Measurements from ENCODE around the gene BTBD9. TPM values are rescaled to one million over a fixed set of nuclear protein-coding genes. Genes with fewer than 3 reads are reported as not detected.

The BTBD9 gene
- polyA plus RNA-seq, 1 donor: 7.8 TPM

DNA sequence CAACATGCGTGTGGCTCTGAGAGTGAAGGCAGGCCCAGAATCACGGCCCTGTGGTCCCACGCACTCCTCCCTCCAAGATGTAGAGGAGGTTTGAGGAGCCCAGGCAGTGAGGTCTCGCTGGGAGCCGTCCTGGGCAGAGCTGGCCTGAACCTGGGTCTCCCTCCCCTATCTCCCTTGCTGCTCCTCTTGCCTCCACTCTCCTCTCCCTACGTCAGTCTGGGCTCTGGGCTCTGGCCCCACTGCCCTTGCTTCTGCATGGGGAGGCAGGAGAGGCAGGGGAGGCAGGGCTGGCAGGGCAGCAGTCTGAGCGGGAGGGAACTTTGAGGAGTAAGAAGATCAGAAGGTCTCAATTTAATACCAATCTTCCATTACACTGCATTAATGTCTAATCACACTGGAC lies 445.1 kb downstream of the BTBD9 start:
- Histone ChIP-seq H3K9me3 (ENCODE audit: control insufficient read depth, low read depth, low read length) (no peaks in the 10 kb centered on the region), H3K27me3 (ENCODE audit: control insufficient read depth, insufficient read depth, low read length) (no peaks in the 10 kb centered on the region), H3K4me1 (ENCODE audit: control insufficient read depth, insufficient read depth, low read length) (no peaks in the 10 kb centered on the region), H3K27ac (ENCODE audit: low read length) (no peak overlapping the region), H3K4me3 (ENCODE audit: low read length) (no peak overlapping the region), H3K36me3 (ENCODE audit: control insufficient read depth, insufficient read depth, low read length) (peaks cover 2% of the 10 kb centered on the region)
- no CpG with 5 or more reads among the region's 7 CpGs for WGBS (ENCODE audit: insufficient coverage, low lambda C conversion rate)
- DNase-seq: no peak

DNA sequence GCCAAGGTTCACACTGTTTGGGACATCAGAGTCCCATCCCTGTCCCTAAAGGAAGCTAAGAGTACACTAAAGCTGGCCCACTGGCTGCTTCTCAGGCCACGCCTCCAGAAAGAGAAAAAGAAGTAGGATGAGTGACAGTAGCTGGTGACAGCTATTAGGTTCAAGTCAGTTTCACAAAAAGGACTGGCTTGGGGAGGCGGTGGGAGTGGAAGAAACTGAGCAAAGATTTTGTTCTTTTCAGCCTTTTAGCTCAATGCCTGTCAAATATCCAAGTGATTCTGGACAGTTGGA lies 445.5 kb downstream of the BTBD9 start:
- no peak overlapping the region for H3K27ac ChIP-seq (ENCODE audit: low read length)
- H3K27me3 ChIP-seq (ENCODE audit: control insufficient read depth, insufficient read depth, low read length): no peaks in the 10 kb centered on the region
- H3K9me3 ChIP-seq (ENCODE audit: control insufficient read depth, low read depth, low read length): no peaks in the 10 kb centered on the region
- WGBS (ENCODE audit: insufficient coverage, low lambda C conversion rate): no CpG with 5 or more reads among the region's 2 CpGs
- no peak for DNase-seq
- H3K36me3 ChIP-seq (ENCODE audit: control insufficient read depth, insufficient read depth, low read length): peaks cover 2% of the 10 kb centered on the region
- H3K4me1 ChIP-seq (ENCODE audit: control insufficient read depth, insufficient read depth, low read length): no peaks in the 10 kb centered on the region
- H3K4me3 ChIP-seq (ENCODE audit: low read length): no peak overlapping the region

DNA sequence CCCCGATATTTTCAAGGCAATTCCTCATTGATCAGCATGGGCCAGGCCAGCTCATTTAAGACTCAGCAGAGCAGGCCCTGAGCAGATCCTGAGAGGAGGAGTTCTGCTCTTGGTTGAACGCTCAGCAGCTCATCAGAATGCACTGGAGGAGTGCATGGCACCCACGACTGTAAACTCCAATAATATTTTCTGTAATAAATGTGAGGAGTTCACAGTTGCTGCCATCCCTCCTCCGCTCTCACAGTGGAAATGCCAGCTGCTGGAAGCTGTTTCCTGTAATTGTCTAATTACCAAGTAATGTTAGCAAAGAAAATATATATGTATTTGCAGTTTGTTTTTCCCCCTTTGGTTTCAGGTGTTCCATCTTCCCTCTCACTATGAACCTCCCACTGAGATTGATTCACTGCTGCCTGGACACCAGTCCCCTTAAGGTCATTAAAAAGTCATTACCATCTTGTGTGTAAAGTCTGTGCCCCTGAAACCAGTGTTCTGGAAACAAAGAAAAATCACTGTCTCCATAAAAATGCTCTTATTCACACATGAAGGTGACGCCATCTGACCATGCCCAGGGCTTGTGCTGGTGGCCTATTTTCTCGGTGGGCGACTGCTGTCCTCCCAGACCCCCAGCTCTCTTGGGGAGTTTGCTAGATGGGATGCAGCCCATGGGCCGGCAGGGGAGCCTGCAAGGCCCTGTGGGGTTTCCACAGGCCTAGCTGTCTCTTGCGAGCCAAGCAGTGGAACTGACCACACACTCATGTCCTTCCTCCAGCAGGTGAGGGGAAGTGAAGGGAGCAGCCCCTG lies 446.0 kb downstream of the BTBD9 start:
- H3K9me3 ChIP-seq (ENCODE audit: control insufficient read depth, low read depth, low read length): no peaks in the 10 kb centered on the region
- peaks cover 2% of the 10 kb centered on the region for H3K36me3 ChIP-seq (ENCODE audit: control insufficient read depth, insufficient read depth, low read length)
- no peak overlapping the region for H3K4me3 ChIP-seq (ENCODE audit: low read length)
- H3K27me3 ChIP-seq (ENCODE audit: control insufficient read depth, insufficient read depth, low read length): no peaks in the 10 kb centered on the region
- 80% methylated on average over 1 of the region's 9 CpGs for WGBS (ENCODE audit: insufficient coverage, low lambda C conversion rate)
- H3K27ac ChIP-seq (ENCODE audit: low read length): no peak overlapping the region
- DNase-seq: no peak
- no peaks in the 10 kb centered on the region for H3K4me1 ChIP-seq (ENCODE audit: control insufficient read depth, insufficient read depth, low read length)

- no peak for DNase-seq
- Histone ChIP-seq H3K36me3 (ENCODE audit: control insufficient read depth, insufficient read depth, low read length) (peaks cover 2% of the 10 kb centered on the region), H3K27ac (ENCODE audit: low read length) (no peak overlapping the region), H3K9me3 (ENCODE audit: control insufficient read depth, low read depth, low read length) (no peaks in the 10 kb centered on the region), H3K27me3 (ENCODE audit: control insufficient read depth, insufficient read depth, low read length) (no peaks in the 10 kb centered on the region), H3K4me3 (ENCODE audit: low read length) (no peak overlapping the region), H3K4me1 (ENCODE audit: control insufficient read depth, insufficient read depth, low read length) (no peaks in the 10 kb centered on the region)
- WGBS (ENCODE audit: insufficient coverage, low lambda C conversion rate): 100% methylated on average over 1 of the region's 7 CpGs
These were observed 446.7 kb downstream of the BTBD9 start for GRCh38 chr6:38193051-38193450.

GRCh38 chr6:38192487-38192886 lies 447.2 kb downstream of the BTBD9 start:
- DNase-seq: no peak
- Histone ChIP-seq H3K27ac (ENCODE audit: low read length) (no peak overlapping the region), H3K4me3 (ENCODE audit: low read length) (no peak overlapping the region), H3K36me3 (ENCODE audit: control insufficient read depth, insufficient read depth, low read length) (peaks cover 2% of the 10 kb centered on the region), H3K9me3 (ENCODE audit: control insufficient read depth, low read depth, low read length) (no peaks in the 10 kb centered on the region), H3K27me3 (ENCODE audit: control insufficient read depth, insufficient read depth, low read length) (no peaks in the 10 kb centered on the region), H3K4me1 (ENCODE audit: control insufficient read depth, insufficient read depth, low read length) (no peaks in the 10 kb centered on the region)
- no CpG with 5 or more reads among the region's 5 CpGs for WGBS (ENCODE audit: insufficient coverage, low lambda C conversion rate)

DNA sequence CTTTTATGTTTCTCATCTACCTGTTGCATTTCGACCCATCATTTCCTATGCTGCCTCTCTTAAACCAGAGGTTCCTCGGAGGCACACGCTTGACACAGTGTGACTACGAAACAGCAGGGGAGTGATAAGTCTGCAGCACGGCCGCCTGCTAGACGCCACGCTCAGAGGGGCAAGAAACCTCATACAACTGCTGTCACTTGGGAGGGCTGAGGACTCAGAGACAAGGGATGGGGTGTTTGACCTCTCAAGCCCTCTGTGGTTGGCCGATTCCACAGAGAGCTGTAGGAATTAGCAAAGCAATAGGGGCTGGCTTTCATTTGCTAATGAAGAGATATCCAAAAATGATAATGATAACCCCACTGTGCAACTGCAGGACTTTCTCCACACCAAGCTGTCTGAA lies 447.7 kb downstream of the BTBD9 start:
- H3K27me3 ChIP-seq (ENCODE audit: control insufficient read depth, insufficient read depth, low read length): no peaks in the 10 kb centered on the region
- no peak for DNase-seq
- WGBS (ENCODE audit: insufficient coverage, low lambda C conversion rate): 83% methylated on average over 1 of the region's 9 CpGs
- no peaks in the 10 kb centered on the region for H3K9me3 ChIP-seq (ENCODE audit: control insufficient read depth, low read depth, low read length)
- H3K27ac ChIP-seq (ENCODE audit: low read length): no peak overlapping the region
- H3K4me1 ChIP-seq (ENCODE audit: control insufficient read depth, insufficient read depth, low read length): no peaks in the 10 kb centered on the region
- H3K36me3 ChIP-seq (ENCODE audit: control insufficient read depth, insufficient read depth, low read length): peaks cover 2% of the 10 kb centered on the region
- no peak overlapping the region for H3K4me3 ChIP-seq (ENCODE audit: low read length)

GRCh38 chr6:38191418-38191817 lies 448.3 kb downstream of the BTBD9 start:
- Histone ChIP-seq H3K27ac (ENCODE audit: low read length) (no peak overlapping the region), H3K9me3 (ENCODE audit: control insufficient read depth, low read depth, low read length) (no peaks in the 10 kb centered on the region), H3K4me1 (ENCODE audit: control insufficient read depth, insufficient read depth, low read length) (no peaks in the 10 kb centered on the region), H3K4me3 (ENCODE audit: low read length) (no peak overlapping the region), H3K27me3 (ENCODE audit: control insufficient read depth, insufficient read depth, low read length) (no peaks in the 10 kb centered on the region), H3K36me3 (ENCODE audit: control insufficient read depth, insufficient read depth, low read length) (peaks cover 2% of the 10 kb centered on the region)
- WGBS (ENCODE audit: insufficient coverage, low lambda C conversion rate): no CpG with 5 or more reads among the region's 9 CpGs
- DNase-seq: no peak

DNA sequence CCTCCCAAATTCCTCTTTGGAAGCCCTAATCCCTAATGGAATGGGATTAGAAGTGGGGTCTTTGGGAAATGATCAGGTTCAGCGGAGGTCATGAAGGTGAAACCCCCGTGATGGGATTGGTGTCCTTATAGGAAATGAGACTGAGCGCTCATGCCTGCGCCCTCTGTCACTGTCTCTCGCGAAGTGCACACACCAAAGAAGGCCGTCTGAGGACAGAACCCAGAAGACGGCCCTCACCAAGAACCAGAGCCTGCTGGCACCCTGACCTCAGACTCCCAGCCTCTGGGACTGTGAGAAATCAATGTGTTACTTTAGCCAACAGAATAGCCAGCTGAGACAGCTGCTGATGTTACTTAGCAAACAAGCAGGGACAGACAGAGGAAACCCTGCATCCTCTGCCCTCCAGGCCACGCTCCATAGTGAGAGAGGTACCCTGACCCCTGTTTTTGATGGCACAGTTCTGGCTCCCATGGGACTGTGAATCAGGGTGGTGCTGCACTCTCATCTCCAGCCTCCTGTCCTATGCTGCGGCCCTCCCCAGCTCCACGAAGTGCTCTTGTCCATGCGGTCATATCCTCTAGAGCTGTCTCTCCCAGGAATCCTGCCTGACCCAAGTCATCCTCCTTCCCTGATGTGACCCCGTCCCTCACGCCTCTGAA lies 450.9 kb downstream of the BTBD9 start:
- Histone ChIP-seq H3K4me1 (ENCODE audit: control insufficient read depth, insufficient read depth, low read length) (no peaks in the 10 kb centered on the region), H3K27me3 (ENCODE audit: control insufficient read depth, insufficient read depth, low read length) (no peaks in the 10 kb centered on the region), H3K36me3 (ENCODE audit: control insufficient read depth, insufficient read depth, low read length) (peaks cover 5% of the 10 kb centered on the region), H3K4me3 (ENCODE audit: low read length) (no peak overlapping the region), H3K27ac (ENCODE audit: low read length) (no peak overlapping the region), H3K9me3 (ENCODE audit: control insufficient read depth, low read depth, low read length) (no peaks in the 10 kb centered on the region)
- DNase-seq: no peak
- WGBS (ENCODE audit: insufficient coverage, low lambda C conversion rate): no CpG with 5 or more reads among the region's 14 CpGs

DNA sequence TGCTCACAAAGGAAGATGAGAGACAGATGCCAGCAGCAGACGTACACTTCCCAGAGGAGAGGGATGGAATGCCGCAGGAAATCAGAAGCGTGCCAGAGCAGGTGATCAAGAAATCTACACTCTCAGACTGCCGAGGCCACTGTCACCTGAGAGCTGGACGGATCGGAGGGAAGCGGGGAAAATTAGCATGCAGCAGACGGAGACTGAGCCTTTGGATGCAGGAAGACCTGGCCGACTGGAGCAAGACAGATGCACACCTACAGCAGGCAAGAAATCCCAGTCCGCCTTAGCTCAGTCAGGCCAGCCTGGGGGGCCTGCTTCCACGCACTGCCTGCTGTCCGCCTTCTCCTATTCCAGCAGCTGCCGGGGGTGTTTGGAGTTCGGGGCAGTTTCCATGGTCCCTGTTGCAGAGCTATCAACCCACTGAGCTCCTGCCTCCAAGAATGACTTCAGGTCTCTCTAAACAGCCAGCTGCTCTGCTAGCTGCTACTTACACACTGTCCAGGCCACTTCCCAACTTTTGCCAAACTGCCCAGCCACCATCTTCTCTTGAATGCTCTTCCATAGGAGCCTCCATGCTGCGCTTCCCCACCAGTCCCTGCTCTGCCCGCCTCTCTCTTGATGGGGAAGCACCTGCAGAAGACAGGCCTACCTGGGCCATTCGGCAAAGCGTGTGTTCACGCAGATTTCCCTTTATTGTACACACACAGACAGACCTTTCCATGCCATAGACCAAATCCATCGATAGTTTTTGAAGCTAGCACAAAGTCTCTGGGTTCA lies 451.7 kb downstream of the BTBD9 start:
- Histone ChIP-seq H3K27me3 (ENCODE audit: control insufficient read depth, insufficient read depth, low read length) (no peaks in the 10 kb centered on the region), H3K36me3 (ENCODE audit: control insufficient read depth, insufficient read depth, low read length) (peaks cover 5% of the 10 kb centered on the region), H3K4me3 (ENCODE audit: low read length) (no peak overlapping the region), H3K4me1 (ENCODE audit: control insufficient read depth, insufficient read depth, low read length) (no peaks in the 10 kb centered on the region), H3K9me3 (ENCODE audit: control insufficient read depth, low read depth, low read length) (no peaks in the 10 kb centered on the region), H3K27ac (ENCODE audit: low read length) (no peak overlapping the region)
- 100% methylated on average over 2 of the region's 20 CpGs for WGBS (ENCODE audit: insufficient coverage, low lambda C conversion rate)
- DNase-seq: no peak

DNA sequence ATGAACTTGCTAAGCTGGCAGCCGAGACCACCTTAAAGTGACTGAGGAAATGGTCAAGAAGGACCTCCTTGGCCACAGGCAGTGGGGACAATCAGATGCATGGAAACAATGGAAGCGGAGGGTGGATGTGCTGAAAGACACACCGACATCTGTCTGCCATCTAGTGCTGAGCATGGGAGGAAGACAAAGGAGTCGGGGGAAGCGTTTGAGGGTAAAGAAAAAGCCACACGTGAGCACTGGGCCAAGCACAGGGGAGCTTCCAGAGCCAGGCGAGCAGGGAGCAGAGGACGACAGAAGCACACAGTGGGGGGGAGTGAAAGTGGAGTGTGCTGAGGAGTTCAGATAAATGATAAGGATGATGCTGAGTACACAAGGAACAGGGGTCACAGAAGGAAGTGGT lies 452.4 kb downstream of the BTBD9 start:
- H3K27ac ChIP-seq (ENCODE audit: low read length): no peak overlapping the region
- H3K4me1 ChIP-seq (ENCODE audit: control insufficient read depth, insufficient read depth, low read length): no peaks in the 10 kb centered on the region
- DNase-seq: peak in 1 of 2 donors; percentile 13
- peaks cover 5% of the 10 kb centered on the region for H3K36me3 ChIP-seq (ENCODE audit: control insufficient read depth, insufficient read depth, low read length)
- H3K9me3 ChIP-seq (ENCODE audit: control insufficient read depth, low read depth, low read length): no peaks in the 10 kb centered on the region
- no peaks in the 10 kb centered on the region for H3K27me3 ChIP-seq (ENCODE audit: control insufficient read depth, insufficient read depth, low read length)
- H3K4me3 ChIP-seq (ENCODE audit: low read length): no peak overlapping the region
- WGBS (ENCODE audit: insufficient coverage, low lambda C conversion rate): 71% methylated on average over 1 of the region's 8 CpGs
